HG02852 (cell line): ENCODE data around the gene VCL.

ENCODE experiments used
- ATAC-seq: cut with Tn5 transposase; IDR thresholded peaks from one replicate; pipeline ENCODE4 v1.9.1; 2021; ENCODE audit warnings: mild to moderate bottlenecking, moderate library complexity; ENCODE audit not compliant: unreplicated experiment

VCL gene

DNA sequence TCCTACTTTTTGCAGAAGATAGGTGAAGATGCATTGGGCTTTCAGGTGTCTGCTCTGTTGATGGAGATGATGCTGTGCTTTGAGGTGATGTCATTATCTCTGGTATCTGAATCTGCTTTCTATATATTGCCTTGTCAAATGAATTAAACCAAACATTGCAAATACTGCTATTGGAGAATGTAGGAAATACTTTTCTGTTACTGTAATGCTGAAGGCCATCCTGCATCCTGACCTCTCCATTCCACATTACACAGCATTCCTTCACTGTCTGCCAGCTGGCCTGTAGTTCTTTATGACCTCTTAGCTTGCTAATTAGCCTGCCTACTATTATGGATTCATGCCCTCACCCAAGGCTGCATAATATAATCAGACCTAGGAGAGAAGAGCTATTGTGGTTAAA, 73.2 kb downstream of the VCL start:
- ATAC-seq: no peak

DNA sequence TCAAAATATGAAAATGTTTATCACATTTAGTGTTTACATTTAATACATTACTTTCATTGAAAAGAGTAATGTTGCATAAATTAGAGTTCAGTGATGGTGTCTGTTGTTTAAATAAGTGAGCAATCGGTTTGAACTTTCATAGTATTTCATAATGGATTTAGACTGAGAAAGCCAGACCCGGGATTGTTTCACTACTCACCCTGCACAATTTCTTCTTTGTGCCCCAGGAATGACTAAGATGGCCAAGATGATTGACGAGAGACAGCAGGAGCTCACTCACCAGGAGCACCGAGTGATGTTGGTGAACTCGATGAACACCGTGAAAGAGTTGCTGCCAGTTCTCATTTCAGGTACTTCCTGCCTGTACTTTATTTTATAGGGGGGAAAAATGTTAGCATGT, 74.6 kb downstream of the VCL start:
- ATAC-seq: no peak

- no peak for ATAC-seq
These were observed 78.0 kb downstream of the VCL start for GRCh38 chr10:74075906-74076305.

- no peak for ATAC-seq
These were observed 79.0 kb downstream of the VCL start for GRCh38 chr10:74076961-74077360.

DNA sequence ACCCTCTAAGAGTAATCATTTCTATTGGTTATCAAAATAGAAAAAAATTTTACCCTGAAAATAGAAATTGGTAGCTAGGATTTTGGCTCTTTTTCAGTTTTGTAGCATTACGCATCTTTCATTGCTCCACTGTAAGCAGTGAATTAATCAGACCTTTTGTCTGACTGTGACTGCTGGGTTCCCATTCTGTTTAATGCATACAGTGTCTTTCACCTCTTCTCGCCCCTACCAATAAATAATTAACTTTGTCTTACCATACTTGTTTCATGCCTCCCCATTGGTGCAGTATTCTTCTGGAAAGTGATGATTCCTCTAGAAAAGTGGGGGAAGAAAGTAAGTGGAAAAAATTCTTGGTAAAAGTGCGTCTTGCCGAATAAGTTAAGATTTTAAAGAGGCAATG, 79.5 kb downstream of the VCL start:
- no peak for ATAC-seq

DNA sequence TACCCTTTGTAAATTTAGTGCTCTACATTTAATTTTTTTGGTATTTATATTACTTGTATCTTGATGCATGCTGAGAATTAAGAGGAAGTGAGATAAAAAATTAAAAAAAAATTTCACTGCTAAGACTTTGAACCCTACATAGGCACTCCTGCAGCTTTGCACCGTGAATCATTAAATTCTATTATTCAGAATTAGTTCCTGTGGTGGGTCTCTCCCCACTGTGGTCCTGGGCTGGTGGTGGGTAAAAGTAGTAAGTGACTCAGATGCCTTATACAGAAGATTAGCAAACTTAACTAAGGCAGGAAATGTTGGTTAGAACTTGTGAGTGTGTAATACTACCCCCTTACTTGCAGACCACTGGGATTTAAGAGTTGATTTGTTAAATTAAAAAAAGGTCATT, 80.1 kb downstream of the VCL start:
- no peak for ATAC-seq

DNA sequence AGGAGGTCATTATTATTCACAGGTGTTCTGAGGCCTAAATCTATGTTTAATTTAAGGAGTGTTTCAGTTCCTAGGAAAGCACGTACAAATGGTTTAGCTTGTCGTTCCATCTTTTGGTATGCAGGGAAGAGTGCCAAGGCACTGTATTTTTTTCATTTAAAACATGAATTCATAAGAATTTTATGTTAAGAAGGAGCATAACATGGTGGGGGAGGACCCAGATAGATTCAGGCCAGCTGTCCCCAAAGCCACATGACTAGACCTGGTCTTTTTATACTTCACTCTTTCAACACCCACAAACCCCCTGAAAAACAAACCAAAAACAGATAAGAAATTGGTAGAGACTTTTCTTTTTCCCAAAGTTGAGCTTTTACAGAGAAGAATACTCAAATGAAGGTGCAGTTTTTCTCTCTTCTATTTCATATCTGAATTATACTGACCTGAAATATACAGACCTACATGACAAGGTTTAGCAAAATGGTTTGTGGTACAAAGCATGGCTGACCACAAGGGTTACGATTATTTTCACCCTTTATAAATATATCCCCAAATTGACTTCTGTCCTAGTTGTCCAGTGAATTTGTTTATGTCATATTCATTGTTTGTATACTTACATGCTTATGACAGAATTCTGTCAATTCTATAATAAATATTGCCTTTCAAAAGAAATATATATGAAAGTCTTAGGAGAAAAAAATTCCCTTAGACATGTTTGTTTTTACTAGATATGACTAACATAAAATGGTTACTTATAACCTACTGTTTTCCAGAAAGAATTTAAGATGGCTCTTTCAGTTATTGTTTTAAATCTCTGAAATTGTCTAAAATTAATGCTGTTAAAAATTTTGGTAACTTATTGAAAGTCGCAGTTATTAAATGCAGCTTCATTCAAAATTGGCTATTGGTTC, 81.4 kb downstream of the VCL start:
- ATAC-seq: no peak

DNA sequence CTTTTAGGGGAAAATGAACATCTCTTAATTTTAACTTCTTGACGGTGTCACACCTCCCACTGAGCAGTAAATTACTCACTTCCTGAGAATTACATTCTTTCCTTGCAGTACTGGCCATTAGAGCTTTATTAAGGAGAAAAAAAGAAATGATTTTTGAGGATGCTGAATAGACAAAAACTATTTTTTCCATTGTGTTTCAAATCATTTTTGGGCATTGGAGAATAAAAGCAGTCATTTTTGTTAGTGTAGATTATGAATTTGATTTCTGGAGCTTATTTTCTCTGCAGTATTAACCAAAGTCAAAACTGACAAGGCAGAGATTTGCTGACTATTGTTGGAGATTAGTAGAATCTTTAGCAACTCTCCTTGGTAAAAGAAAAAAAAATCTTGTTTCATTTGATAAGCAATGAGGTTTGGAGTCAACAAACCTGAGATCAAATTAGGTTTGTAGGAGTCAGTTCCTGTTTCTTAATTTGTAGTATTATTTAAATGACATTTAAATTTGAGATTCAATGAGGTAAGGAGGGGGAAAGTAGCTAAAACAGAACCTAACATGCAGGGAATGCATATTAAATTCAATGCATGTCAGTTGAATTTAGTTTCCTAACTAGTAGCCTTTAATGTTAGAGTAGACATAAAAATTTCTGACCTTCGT, 82.1 kb downstream of the VCL start:
- ATAC-seq: no peak

DNA sequence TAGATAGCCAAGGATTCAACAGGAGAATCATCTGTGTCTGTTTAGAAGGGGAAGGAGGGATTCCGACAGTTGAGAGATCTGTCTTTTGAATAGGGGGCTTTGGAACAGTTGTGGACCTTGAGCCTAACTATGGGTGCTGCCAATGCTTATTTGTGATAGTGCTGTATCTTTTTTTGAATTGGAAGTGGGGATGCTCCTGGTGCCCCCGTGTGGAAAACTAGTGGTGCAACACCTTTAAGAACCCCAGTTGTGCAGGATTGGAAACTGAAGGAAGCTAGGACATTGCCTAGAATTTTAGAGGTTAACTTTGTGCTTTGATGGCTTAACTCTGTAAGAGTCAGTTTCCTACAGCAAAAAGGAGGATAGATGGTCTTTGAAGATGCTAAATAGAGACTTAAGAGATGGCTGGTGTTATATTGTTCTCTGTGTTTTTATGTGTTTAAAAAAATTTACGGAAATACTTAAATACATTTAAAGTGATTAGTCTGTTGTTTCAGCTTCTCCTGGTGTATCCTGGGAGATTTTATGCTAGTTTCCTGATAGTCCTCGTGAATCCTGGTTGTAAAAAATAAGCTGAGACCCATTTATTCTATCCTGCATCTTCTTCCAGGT, 83.4 kb downstream of the VCL start:
- no peak for ATAC-seq

- ATAC-seq: no peak
These were observed 84.2 kb downstream of the VCL start for GRCh38 chr10:74081941-74082718.

GRCh38 chr10:74083304-74083703, 85.4 kb downstream of the VCL start:
- no peak for ATAC-seq

DNA sequence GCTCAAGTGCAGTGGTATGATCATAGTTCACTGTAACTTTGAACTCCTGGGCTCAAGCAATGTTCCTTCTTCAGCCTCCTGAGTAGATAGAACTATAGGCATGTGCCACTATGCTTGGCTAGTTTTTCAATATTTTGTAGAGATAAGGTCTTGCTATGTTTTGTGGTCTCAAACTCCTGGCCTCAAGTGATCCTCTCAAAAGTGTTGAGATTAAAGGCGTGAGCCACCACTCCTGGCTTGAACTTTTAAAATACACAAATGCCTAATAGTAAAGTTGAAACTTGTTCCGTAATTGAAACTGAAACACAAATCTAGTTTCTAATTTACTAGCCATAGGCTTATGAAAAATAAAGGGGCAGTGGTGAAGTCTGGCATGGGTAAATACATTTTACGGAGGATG, 87.0 kb downstream of the VCL start:
- ATAC-seq: peak; percentile 79

- ATAC-seq: no peak
These were observed 88.4 kb downstream of the VCL start for GRCh38 chr10:74086317-74086716.

GRCh38 chr10:74088722-74089121, 90.8 kb downstream of the VCL start:
- no peak for ATAC-seq

GRCh38 chr10:74092372-74092771, 94.5 kb downstream of the VCL start:
- ATAC-seq: no peak

DNA sequence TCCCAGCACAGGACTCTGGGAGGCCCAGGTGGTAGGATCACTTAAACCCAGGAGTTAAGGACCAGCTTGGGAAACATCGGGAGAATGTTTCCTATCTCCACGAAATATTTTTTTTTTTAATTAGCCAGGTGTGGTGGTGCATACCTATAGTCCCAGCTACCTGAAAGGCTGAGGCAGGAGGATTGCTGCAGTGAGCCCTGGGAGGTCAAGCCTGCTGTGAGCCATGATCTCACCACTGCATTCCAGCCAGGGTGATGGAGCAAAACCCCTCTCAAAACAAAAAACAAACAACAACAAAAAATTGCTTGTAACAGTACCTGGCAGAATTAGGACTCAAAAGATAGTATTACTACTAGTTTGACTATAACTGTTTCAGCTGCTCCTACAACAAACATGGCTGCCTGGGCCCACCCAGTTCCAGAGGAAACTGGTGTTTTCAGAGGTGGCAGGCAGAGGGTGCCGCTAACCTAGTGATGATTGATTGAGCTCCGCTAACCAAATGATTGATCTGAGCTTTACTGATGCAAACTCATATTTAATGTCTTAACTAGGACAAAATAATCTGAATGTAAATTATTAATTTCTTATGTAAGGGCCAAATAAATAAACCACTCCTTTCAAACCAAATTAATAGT, 95.7 kb downstream of the VCL start:
- no peak for ATAC-seq

DNA sequence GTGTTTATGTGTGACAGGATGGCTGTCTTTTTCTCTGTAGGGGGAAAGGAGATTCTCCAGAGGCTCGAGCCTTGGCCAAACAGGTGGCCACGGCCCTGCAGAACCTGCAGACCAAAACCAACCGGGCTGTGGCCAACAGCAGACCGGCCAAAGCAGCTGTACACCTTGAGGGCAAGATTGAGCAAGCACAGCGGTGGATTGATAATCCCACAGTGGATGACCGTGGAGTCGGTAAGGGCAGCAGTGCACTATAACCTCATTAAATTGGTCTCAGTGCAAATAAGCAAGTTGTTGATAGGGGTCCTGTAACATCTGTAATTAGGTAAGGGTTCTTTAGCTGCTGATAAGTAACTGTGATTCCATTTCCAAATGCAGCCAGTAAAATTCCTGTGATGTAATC, 96.3 kb downstream of the VCL start:
- no peak for ATAC-seq

- peak; percentile 95 for ATAC-seq
These were observed 98.9 kb downstream of the VCL start for GRCh38 chr10:74096777-74097176.

- ATAC-seq: no peak
These were observed 99.9 kb downstream of the VCL start for GRCh38 chr10:74097776-74098175.

GRCh38 chr10:74099420-74099819, 101.5 kb downstream of the VCL start:
- no peak for ATAC-seq

DNA sequence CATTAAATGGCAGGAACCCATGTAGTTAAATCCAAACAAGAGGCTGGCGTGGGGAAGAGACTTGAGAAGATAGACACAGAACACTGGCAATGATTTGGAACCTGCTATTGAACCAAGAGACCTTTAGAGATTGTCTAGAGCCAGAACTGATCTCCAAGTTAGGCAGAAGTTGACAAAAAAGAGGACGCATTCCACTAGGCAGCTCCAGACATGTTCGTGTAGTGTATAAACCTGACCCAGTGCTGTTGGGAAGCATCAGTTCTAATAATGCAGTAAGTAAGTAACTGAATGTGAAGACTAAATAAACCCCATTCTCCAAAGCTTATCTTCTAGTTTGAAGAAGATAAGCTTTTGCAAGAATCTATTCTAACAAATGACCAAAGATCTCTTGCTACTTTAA, 101.9 kb downstream of the VCL start:
- ATAC-seq: no peak
